Stimulated activated naive CD8-positive, alpha-beta T cell treated with anti-CD3 and anti-CD28 coated beads, Interleukin-15, Interleukin-2, amounts not matched to agents 100 U/mL and 50 U/mL, for 24 hours (primary cell): ENCODE data around the gene ROPN1L.

ENCODE experiments used
- ATAC-seq: fragments of 150-1000 bp; cut with Tn5 transposase; one replicate; pipeline ENCODE4 v1.10.0; 2021
- DNase-seq: peaks from one replicate; pipeline ENCODE4 v3.0.0; 2021

The ROPN1L gene

DNA sequence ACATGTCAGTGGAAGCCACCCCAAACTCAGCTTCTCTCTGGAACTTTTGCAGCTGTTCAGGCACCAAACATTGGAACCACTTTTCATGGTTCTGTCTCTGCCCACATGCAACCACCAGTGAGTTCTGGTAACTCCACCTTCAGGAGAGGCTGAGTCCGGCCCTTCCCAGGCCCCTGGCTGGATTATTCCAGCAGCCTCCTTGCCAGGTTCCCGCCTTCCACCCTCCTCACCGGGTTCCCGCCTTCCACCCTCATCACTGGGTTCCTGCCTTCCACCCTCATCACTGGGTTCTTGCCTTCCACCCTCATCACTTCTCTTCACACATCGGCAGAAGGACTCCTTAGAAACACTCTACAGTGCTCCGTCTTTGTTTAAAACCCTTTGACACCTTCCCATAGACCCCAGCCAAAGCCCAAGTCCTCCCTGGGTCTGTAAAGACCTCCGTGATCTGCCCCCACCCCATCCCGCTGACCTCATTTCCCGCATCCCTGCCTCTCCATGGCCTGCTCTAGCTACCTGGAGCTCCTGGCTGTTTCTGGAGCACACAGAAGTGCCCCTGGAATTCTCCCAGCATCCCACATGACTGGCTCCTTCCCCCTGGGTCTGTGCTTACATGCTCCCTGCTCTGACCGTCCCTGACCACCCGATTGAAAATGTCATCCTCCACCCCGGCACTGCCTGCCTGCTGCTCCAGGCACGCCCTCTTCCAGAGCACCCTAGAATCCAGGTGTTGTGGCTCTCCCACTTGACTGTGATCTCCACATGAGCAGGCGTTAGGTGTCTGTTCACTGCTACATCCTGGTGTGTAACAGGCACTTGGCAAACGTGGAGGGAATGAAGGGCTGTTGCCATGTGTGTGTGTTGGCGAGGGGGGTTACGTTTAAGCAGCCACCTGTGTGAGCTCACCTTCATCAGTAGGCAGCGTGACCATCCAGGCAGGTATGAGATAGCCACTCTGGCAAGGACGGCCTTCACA is 17.7 kb downstream of the ROPN1L start:
- no peak for DNase-seq
- ATAC-seq, result no peak

DNA sequence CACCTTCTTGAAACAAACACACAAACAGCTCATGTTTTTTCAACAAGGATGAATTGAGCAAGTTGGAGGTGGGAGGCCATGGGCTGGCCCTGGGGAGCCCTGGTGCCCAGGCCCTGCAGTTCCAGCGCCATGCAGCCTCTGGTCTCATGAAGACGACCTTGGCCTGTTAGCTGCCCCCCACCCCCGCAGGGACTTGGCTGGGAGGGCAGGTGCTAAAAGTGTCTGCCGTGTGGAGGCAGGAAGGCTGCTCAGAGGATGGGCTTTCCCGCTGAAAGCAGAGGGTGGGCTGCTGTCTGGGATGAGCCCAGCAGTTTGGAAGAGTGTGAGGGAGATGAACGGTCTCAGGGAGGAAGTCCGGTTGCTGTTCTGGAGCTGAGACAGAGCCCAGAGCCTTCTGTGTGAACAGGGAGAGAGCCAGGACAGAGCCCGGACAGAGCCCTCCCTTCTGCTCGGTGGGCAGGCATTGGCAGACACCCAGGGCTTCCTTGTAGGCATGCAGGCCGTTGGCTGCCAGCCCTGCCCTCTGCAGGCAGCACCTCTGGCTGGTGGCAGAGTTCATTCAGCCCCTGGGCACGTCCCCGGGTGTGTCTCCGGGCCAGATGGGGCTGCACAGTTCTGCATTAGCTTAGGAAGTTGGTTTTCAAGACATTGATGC is 18.7 kb downstream of the ROPN1L start:
- ATAC-seq (no peak), DNase-seq (no peak)

DNA sequence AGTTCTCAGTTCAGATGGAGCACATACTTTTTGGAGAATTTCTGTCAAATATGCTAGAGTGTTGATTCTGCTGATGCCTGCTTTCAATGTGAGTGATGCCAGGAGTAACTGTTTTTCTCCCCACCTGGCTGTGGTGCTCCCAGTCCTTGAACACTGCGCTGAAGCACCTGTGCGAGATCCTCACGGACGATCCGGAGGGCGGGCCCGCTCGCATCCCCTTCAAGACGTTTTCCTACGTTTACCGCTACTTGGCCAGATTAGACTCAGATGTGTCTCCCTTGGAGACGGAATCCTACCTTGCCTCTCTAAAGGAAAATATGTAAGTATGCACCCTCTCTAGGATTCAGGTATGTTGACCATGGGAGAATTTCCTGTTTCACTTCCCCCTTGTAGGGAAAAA is 19.4 kb downstream of the ROPN1L start:
- ATAC-seq, result no peak
- no peak for DNase-seq

DNA sequence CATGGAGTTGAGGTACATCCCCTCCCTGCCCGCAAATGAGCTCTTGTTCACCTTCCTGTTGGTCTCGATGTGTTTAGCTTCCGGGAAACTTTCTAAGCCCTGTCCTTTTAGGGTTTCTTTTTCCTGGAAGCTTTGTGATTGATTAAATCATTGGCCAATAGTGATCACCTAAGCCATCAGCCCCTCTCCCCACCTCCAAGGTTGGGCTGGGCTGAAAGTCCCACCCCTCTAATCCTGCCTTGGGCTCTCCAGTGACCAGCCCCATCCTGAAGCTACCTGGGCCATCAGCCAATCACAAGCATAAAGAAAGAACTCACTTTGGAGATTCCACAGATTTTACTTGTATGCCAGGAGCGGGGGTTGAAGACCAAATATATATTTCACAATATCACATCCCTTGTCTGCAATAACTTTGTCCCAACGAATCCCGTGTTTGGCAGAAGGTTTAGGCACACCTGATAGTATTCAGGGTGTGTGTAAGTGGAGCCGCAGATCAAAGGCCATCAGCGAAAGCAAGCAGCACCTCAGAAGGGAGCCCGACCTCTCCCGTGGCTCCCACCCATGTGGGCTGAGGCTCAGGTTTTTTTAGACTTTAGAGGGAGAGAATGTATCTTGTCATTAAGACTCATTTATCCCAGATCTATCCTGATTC is 20.4 kb downstream of the ROPN1L start:
- DNase-seq, result no peak
- ATAC-seq, result no peak

DNA sequence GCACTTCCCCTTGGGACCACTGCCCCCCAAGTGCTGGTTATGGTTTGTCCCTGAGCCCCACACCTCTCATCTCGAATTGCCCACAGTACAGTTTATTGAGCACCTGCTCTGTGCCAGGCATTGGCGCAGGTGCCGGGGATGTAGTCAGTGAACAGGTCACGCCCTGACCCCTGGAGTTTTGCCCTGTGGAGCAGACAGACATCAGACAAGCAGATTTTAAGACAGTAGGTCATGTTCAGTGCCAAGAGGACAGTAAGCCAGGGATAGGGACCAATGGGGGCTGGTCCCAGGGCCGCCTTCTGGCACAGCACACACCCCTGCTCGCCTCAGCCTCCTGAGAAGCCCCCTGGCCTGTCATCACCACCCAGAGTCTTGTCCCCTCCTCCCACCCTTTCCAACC is 21.9 kb downstream of the ROPN1L start:
- ATAC-seq (no peak), DNase-seq (no peak)

DNA sequence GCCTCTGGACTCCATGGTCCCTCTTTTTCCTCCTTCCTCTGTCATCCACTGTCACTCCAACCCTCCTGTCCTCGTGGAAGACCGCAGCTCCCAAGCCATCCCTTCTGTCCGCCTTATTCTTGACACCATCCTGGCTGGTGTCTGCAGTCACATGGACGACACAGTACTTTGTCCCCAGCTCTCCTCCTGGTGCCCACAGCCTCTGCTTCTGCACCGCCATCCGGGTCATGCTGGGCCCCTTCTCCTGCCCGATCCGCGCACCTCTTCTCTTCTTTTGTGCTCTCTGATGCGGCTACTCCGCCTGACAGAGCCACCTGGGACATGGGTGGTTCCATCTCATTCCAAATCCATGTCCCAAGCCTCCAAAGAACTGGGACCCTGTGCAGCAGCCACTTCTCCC is 22.5 kb downstream of the ROPN1L start:
- ATAC-seq (no peak), DNase-seq (no peak)

DNA sequence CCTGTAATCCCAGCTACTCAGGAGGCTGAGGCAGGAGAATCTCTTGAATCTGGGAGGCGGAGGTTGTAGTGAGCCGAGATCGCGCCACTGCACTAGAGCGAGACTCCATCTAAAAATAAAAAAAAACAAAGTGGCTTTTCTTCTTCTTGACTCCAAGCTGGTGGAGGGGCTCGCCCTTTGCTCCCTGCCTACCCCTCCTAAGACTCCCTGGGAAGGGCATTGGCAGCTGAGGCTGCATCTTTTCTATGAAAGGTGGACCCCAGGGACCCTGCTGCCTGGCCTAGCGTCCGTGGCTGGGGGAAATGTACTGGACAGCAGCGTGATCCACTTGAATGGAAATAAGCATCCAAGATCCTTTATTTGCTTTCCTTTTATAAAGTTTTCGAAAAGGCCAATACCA is 24.0 kb downstream of the ROPN1L start:
- ATAC-seq, result no peak
- no peak for DNase-seq

DNA sequence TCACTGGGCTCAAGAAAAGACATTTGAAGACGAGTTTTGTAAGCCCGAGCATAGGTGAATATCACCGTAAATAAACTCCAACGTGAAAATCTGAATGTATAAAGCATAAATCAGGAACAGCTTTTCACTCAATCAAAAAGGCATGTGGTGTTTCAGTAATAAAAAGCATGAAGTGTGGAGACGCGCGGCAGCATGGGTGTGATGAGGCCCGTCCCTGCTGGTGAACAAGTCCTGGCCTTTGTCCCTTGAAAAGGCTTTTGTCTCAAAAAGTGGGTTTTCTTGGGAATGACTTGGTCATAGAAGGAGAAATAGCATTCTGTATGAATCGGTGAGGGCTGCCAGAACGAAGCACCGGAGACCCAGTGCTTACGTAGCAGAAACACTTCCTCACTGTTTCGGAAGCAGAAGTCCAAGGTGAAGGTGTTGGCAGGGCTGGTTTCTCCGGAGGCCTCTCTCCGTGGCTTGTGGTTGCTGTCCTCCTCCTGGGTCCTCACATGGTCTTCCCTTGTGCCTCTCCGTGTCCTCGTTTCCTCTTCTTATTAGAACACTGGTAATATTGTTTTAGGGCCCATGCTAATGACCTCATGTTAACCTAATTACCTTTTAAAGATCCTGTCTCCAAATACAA is 24.9 kb downstream of the ROPN1L start:
- no peak for ATAC-seq
- DNase-seq, result no peak

DNA sequence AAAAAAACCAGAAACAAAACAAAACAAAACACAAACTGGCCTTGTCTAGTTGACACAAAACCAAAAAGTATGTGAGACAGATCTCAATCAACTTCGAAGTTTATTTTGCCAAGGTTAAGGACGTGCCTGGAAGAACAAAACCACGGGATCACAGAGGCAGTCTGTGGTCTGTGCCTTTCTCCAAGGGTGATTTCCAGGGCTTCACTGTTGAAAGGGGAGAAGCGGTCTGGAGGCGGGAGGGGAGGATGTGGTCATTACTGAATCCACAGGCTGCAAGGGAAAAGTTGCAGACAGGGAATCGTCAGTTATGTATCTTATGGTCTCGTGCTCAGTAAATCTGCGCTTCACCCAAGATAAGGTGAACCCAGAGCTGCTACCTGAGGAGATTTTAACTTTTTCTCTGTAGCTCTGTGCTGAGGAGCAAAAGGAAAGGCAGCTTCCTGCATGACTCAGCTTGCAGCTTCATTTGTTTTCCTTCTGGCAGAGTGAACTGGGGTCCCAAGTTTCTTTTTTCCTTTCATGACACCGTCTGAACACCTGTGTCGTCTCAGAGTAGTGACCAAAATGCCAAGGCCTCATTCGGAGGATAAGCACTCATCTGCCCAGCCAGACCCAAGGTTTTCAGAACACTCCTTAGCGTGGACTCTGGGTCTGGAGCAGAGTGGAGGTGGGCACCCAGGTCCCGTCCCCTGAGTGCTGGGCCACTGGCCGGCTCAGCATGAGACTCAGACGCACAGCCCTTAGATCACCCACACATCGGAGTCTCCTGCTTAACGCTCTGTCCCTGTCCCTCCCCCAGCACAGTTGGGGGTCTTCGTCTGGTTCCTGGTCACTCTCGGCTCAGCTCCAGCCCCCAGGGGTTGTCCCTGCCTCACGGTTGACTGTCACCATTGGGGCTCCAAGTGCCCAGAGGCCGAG is 25.9 kb downstream of the ROPN1L start:
- DNase-seq, result no peak
- ATAC-seq, result no peak

DNA sequence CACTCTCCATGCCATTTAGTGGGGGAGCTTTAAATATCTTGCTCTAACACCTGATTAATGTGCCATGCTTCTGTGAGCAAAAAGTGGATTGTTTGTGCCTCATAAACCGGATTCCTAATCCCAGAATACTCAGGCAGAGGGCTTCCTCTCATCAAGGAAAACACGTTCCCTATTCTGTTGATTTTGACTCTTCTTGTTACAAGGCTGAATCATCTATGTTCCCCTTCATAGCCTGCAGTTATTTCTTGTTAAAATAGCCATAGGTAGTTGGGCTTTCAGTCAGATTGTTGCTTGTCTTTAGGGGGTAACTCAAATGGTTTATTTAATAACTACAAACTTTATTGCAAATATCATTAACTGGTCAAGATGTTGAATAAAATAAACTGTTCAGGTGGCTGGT is 26.6 kb downstream of the ROPN1L start:
- no peak for ATAC-seq
- DNase-seq, result no peak

DNA sequence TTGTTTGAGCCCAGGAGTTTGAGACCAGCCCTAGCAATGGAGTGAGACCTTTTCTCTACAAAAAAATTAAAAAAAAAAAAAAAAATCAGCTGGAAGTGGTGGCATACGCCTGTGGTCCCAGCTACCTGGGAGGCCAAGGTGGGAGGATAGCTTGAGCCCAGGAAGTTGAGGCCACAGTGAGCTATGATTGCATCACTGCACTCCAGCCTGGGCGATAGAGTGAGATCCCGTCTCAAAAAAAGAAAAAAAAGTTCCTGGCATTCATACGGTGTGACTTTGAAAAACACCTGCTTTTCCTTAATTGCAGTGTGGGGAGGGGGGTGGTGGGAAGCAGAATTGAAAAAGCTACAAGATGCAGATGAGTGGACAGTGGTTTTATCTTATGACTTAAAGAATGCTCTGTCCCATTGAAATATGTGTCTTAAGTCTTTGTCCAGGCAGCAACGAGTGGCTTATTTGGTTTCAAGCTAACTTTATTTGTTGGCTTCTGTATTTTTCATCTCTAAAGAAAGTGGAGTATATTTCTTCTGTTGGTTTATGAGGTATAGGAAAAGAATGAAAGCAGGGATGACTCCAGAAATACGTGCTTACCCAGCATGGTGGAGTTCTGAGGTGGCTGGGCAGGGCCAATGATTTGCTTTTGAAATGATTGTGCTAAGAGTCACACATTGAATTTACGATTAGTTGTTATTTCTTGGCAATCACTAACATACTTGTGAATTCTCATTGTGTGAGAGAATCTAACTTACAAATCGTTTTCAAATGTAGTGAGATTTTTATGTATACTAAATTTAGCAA is 27.8 kb downstream of the ROPN1L start:
- ATAC-seq (no peak), DNase-seq (no peak)

DNA sequence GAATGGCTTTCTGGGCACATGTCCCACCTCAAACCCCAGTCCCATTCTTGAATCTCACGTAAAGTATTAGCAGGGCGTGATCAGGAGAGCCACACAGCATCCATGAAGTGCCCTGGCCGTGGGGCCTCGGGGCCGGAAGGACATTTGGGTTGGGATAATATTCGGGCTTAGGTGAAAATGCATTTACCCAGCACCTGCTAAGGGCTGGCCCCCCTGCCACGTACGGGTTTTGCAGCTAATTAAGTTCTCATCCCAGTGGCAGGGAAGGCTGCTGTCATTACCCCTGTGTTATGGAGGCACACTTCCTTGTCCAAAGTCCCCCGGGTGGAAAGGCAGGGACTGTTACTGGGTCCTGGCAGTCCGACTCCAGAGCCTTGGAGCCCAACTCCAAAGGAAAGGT is 29.0 kb downstream of the ROPN1L start:
- ATAC-seq (no peak), DNase-seq (no peak)

DNA sequence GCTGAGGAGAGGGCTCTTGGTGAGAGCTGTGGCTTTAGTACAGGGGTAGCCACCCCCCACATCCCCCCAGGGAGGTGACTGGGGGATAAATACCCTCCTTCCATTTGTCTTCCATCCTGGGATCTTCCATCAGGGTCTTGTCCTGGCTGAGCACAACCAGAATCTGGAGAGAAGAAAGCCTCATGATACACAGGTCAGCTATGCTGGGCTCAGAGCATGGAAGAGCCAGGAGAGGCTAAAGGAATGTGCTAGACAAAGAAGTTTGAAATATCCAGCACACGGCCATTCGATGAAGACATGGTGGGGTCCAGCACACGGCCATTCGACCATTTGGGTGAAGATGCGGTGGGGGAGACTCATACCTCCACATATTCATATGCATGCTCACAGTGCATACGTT is 30.0 kb downstream of the ROPN1L start:
- DNase-seq (no peak), ATAC-seq (no peak)

DNA sequence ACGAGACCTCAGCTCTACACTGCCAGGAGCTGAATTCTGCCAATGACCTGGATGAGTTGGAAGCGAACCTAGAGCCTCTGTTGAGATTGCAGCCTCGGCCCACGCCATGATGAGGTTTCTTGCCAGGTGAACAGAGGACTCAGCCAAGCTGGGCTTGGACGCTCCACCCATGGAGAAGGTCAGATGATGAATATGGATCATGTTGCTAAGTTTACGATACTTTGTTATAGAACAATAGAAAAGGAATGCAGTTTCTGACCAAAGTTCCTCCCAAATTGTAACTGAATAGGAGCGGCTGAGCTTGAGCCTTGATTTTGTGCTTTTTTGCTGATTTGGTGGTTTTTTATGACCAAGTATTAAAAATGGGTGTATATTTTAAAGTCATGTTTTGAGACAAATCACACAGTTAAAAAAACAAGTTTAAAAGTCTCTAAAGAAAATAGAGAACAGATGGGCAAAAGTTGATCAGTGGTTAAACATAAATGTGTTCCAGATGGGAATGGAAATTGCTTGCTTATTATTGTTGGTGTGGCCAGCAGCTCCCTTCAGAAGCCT is 32.9 kb downstream of the ROPN1L start:
- ATAC-seq, result no peak
- no peak for DNase-seq

DNA sequence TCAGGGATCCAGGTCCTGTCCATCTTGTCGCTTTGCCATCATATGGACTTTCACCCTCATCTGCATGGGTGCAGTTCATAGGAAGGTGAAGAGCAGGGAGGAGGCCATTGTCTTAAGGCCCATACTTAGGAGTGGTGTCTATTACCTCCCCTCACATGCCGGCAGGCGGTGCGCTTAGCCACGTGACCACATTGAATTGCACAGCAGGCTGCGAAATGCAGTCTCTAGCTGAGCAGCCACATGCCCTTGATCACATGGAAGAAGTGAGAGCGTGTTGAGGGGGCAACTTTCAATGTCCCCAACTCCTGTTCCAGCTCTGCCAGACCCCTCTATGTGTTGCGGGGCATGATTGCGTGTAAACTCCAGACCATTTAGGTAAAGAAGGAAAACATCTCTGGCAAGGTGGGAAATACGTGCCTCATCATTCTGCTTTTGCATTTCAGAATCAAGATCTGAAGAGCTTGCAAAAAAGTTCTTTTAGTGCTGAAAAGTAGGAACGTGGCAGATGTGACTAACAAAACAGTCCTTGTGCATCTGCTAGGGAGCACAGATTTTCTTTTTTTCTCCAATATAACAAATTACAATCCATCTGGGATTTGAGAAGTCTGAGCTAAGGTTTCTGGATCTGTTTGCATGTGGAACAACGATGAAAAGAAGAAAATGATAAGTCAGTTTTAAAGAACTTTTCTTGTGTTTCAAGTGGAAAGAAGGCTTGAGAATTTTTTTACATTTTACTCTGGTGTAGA is 34.4 kb downstream of the ROPN1L start:
- DNase-seq (no peak), ATAC-seq (no peak)

DNA sequence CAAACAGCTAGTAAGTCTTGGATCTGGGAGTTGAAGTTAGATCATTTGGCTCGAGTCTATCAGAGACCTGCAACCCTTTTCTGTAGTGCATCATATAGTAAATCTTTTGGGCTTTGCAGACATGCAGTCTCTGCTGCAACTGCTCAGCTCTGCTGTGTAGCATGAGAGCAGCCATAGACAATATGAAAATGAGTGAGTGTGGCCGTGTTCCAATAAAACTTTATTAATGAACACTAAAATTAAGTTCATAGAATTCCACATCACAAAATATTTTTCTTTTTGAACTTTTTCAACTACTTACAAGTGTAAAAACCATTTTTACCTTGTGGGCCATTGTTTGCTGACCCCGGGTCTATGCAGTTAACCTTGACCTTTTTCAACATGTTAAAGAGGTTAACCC is 35.2 kb downstream of the ROPN1L start:
- no peak for ATAC-seq
- DNase-seq, result no peak

DNA sequence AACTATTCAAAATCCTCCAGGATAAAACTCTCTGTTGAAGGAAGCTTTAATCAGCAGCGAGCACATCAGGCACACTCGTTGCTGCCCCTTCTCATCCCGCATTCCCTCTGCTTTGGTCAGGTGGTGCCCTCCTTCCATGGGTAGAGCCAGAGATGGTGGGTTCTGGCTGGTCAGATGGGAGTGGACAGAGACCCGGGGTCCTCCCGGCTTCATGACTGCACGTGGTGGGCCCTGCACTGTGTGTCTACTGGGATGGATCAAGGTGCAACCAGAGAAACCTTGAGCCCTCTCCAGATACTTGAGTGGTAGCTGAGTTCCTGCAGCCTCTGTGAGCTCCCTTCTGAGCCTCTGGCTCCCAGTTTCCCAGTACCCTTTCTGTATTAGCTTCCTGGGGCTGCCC is 36.3 kb downstream of the ROPN1L start:
- DNase-seq, result no peak
- no peak for ATAC-seq

DNA sequence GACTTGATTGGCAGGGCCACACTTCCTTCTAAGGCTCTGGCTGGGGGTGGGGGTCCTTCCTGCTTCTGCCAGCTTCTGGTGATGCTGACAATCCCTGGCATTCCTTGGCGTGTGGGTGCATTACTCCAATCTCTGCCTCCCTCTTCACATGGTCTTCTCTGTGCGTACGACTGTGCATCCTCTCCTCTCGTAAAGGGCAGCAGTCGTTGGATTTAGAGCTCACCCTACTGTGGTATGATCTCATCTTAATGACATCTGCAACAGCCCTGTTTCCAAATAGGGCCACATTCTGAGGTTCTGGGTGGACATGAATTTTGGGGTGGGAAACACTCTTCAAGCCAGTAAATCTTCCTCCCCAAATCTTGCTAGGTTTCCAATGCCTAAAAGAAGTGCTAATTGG is 36.8 kb downstream of the ROPN1L start:
- DNase-seq, result no peak
- no peak for ATAC-seq

DNA sequence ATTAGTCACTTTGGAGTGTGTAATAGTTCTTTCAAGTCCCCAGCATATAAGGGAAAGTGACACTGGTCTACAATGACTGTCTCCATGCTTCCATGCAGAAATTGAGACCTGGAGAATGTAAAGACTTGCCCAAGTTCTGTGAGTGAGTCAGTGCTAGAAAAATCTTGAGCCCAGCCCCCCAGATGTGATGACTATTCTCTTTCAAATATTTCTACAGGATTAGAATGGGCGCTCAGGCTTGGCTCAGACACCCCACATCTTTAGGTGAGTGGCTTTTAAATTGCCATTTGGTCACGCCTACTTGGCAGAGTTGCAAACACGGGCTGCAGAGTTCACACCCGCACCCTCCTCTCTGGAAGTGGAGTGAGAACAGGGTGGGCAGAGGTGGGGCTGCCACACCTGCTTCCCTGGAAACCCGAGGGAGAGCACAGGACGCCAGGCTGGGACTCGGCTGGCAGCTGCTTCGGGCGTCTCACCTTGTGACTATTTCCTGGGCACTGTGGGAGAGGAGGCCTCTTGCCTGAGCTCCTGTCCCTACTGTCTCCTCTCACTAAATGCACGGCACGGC is 37.6 kb downstream of the ROPN1L start:
- ATAC-seq (no peak), DNase-seq (no peak)
